ENCODE data around the gene CRYBA4.

The CRYBA4 gene

GRCh38 chr22:26662160-26662559 lies 40.4 kb downstream of the CRYBA4 start:
- DNase-seq: no peak

DNA sequence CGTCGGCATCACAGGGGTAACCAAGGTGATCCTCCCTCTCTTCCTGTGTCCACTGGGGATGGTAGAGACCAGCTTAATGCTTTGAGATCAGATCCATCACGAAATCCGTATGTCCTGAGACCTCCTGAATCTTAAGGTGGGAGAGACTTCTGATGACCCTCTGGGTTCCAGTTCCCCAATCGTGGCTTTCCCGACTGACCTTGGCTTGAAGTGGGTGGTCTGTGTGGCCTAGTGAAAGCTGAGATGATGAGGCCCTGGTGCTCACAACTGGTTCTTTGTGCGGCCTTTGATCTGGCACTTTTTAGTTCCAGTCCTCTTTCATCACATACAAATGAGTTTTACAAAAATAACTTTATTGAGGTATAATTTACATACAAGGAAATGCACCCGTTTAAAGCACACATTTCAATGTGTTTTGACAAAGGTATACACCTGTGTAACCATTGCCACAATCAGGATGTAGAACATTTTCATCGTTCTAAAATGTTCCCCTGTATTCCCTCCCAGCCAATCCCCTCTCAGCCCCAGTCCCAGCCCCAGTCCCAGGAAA lies 41.7 kb downstream of the CRYBA4 start:
- DNase-seq: no peak

DNA sequence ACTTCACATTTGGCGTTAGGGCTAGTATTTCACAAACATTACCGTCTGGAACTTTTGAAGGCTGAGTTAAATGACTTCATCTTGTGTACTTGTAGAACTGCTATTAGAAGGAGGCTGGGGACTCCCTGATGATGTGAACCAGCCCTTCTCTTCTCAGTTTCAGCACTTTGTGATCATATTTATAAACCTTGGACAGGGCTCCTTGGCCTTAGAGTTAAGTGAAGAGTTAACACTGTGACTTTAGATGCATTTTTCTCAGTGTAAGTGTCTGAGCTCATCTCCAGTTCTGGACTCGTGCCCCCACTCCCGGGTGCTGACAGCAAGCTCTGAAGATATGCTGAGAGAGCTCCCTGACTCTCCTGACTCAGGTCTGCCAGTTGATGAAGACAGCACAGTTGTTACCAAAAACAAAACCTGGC lies 44.1 kb downstream of the CRYBA4 start:
- no peak for DNase-seq

- DNase-seq: no peak
Observed at GRCh38 chr22:26667140-26667539, 45.4 kb downstream of the CRYBA4 start.

GRCh38 chr22:26669060-26669481 lies 47.3 kb downstream of the CRYBA4 start:
- DNase-seq: peak; percentile 74

GRCh38 chr22:26670459-26670858 lies 48.7 kb downstream of the CRYBA4 start:
- no peak for DNase-seq

- peak; percentile 31 for DNase-seq
Observed at GRCh38 chr22:26671317-26672059, 49.7 kb downstream of the CRYBA4 start.

DNA sequence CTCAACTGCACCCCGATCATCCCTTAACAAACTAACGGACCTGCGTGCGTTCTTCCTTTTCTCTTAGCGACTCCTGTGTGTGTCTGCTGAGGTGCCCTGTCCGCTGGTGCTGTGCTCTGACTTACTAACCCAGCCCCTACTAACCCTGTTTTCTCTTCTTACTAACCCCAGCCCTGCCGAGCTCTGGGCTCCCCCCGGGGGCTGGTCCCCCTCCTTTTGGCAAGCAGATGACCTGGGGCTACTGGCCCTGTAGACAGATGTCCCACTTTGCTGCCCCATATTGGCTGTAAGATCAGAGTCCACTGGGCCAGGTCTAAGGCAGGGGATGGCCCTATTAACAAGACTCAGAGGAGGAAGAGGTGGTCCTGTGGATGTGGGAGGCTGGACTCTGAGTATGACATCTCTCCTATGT lies 50.3 kb downstream of the CRYBA4 start:
- no peak for DNase-seq

DNA sequence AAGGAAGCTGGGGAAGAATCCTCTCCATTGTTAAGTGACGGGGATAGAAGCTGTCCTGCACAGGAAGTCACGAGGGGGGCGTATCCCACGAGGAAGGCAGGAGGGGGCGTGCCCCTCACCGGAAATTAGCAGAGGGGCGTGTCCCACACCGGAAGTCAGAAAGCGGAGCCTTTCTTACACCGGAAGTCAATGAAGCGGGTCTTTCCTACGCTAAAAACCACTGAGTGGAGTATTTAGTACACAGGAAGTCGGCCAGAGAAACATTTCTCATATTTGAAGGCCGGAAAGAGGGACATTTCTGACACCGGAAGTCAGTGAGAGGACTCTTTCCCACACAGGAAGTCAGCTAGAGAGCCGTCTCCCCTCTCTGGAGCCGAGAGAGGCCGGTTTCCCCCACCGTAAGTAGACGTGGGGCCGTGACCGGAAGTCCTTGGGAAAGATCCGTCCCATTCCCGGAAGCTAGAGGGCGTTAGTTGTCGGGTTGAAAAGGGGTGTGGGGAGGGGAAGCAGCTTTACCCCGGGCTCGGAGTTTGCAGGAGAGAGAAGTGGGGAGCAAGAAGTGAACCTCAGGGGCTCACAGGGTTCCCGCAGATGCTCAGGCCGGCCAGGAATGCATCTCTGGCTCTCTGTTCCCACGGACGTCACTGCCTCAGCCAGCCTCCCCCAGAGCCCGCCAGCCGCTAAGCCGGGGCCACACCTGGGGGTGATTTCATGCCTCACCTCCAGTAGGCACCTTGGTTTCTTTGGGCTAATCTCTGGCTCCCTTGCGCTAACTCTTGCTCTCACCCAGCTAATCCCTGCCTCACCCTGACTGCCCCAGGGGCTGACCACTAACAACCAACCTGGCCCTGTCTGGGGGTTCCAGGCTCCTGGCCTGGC lies 51.1 kb downstream of the CRYBA4 start:
- DNase-seq: peak; percentile 97

DNA sequence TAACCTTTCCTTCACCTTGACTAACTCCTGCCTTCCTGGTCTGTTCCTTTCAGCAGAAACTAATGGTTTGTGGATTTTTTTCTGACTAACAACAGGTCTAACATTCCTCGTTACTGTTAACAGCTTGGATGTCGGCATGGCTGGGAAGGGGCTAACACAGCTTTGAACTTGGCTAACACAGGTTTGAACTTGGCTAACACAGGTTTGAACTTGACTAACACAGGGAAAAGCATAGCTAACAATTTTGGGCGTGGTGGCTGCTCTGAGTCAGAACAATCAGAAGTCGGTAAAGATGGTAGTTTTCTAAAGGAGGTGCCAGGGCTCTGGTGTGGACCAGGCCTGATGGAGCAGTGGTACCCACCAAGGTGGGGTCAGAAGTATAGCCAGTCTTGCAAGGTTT lies 51.7 kb downstream of the CRYBA4 start:
- peak; percentile 19 for DNase-seq

DNA sequence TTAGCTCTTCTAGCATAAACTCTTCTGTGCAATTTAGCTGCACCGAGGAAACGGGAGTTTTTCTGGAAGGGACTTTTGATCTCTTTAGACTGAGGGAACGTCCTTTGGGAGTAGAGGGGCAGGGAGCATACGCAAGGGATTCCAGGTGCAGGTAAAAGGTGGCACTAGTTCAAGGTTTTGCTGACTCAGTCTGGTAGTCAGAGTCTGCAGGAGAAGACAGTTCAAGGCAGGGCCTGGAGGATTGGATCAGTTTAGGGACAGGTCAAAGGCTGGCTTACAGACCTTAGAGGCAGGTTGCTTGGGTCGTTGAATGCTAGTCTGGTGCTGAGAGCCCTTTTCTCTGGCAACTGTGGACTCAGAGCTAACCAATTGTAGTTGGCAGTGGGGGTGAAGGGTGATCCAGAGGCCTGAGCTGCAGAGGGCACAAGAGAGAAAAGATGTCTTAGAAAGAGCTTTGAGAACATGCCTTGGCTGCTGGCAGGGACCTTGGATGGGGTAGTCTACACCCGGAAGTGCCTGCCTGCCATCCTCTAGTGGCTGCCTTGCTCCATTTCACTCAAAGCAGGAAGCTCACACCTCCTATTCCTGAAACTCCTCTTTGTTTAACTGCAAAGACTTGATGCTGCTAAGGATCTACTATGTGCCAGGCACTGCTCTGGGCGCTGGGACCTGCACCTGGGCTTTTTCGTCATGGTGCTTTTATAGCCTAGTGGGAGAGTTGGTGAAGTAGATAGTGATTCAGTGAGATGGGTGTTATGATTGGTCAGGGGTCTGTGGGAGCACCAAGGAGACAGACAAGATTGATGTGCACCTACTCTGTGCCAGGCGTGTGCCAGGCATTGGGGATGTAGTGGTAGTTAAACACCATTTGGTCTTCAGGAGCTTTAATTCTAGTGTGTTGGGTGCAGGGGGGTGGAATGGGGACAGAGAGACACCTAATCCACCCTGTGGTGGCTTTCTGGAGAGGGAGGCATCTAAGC lies 52.7 kb downstream of the CRYBA4 start:
- no peak for DNase-seq

GRCh38 chr22:26675687-26676268 lies 54.0 kb downstream of the CRYBA4 start:
- no peak for DNase-seq

DNA sequence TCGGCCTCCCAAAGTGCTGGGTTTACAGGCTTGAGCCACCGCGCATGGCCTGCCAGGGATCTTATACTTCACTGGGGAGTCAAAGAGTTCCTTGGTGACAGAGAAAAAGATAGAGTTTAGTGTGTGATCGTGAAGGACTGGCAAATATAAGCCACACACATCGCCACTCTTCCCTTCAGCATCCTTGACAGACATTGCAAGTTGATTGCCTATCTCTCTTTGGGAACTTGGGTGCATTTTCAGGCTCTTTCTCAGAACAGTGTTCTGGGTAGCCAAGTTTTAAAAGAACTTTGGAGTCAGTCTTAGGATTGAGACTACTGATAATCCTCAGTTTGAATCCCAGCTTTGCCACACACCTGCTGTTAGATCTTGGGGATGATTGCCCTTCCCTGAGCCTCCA lies 55.5 kb downstream of the CRYBA4 start:
- no peak for DNase-seq

- peak; percentile 81 for DNase-seq
Observed at GRCh38 chr22:26679003-26679629, 57.4 kb downstream of the CRYBA4 start.
